HG03025 (cell line): Measurements from ENCODE around the gene MYRF.

Experiments
- ATAC-seq: cut with Tn5 transposase; IDR thresholded peaks from one replicate; pipeline ENCODE4 v1.9.1; 2021; ENCODE audit warnings: mild to moderate bottlenecking, moderate library complexity; ENCODE audit not compliant: unreplicated experiment, low FRiP score

MYRF gene

GRCh38 chr11:61792310-61793082 is 40.1 kb downstream of the MYRF start, which contains the start of the genes FEN1 and TMEM258:
Gene FEN1 (plus strand): TSS chr11:61792911. CDS start chr11:61795362, 2,451 bp downstream.
Gene TMEM258 (minus strand): TSS chr11:61792599. CDS start chr11:61792558, 41 bp downstream.
- peak; percentile 75 for ATAC-seq

DNA sequence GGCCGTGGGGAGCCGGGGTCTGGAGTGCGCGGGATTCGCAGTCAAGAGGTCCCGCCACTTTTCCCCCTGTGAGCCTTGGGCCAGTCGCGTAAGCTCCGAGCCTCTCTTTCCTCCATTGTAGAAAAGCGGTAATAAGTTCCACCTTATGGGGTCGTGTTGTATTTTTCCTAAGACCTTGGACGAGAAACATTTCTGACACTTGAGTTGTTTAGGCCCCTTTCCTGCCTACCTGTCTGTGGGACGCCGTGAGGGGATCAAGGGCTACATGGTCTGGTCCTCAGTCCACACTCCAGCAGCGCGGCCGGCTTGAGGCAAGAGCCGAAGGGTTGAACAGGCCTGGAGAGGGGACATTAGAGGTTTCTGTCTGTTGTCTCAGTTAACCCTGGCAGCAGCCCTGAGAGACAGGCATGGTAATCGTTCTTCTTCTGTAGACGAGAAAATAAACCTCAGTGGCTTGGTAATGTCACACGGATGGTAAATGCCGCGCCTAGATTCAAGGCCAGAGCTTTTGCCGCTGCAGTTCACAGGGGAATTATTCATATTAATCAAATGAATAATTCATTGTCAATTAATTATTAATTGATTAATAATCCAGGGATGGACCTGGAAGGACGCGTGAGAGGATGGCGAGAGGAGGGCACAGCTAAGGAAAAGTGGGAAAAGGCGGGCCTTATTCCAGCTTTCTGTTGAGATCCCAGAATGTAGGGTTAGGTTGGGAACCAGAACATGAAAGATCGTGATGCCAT is 40.8 kb downstream of the MYRF start:
- ATAC-seq = no peak

GRCh38 chr11:61793829-61794204 is 41.4 kb downstream of the MYRF start:
- no peak for ATAC-seq

DNA sequence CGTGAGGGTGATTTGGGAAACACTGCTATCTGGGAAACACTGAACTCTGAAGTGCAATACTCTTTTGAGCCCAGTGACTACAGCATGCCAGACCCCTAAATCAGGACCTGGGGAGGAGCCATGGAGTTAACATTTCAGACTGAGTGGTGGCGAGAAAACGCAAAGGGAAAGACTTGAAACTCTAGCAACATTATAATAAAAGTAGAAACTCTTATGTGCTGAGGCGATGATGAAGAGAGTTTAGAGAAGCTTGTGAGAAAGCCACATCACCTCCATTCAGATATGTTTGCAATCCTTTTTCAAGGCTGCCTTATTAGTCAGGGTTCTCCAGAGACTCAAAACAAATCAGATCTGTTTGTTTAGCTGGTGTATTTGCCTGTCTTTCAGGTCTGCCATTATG is 42.1 kb downstream of the MYRF start:
- no peak for ATAC-seq

GRCh38 chr11:61795459-61795858 is 43.0 kb downstream of the MYRF start:
- ATAC-seq = no peak

- ATAC-seq = no peak
Observed at GRCh38 chr11:61795876-61796526, 43.6 kb downstream of the MYRF start.

- ATAC-seq = no peak
Observed at GRCh38 chr11:61797263-61797944, 45.0 kb downstream of the MYRF start.

- ATAC-seq = no peak
Observed at GRCh38 chr11:61799665-61800284, 47.3 kb downstream of the MYRF start.

GRCh38 chr11:61800331-61801281 is 48.2 kb downstream of the MYRF start:
- no peak for ATAC-seq

DNA sequence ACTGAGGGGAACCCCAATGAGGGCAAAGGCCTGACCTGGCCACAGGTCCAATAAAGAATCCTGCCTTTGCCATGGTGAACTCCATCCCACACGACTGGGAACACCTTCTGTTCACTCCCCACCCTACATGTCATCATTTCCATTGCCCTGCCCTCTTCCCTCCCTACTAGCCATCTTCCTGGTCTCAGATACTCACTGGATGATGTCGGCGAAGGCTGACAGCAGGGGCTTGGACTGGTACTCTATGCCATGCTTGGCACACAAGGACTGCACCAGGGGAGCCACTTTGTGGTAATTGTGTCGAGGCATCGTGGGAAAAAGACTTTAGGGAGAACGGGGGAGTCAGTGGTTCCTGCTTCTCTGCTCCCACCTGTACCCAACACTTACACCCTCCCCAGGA is 50.2 kb downstream of the MYRF start:
- ATAC-seq = no peak

GRCh38 chr11:61803889-61804647 is 51.6 kb downstream of the MYRF start:
- ATAC-seq = no peak

DNA sequence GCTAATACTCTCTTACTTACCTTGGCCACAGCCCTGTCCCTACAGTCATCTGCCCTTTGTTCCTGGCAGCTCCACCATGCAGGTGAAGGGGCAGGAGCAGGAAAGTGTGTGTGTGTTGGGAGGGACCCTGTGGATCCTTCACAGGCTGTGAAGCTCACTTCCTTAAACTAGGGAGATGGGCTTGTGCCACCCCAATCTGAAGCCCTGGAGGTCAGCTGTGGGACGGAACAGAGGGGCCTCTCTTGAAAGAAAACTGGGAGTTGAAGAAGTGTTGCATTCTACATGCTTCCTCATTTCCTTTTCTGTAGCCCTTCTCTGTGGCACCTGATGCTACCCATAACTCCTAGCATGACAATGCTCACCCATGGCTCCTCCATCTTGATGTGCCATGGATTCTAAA is 52.7 kb downstream of the MYRF start:
- no peak for ATAC-seq

GRCh38 chr11:61806785-61807184 is 54.3 kb downstream of the MYRF start:
- ATAC-seq = no peak

GRCh38 chr11:61810671-61811175 is 58.3 kb downstream of the MYRF start:
- no peak for ATAC-seq

DNA sequence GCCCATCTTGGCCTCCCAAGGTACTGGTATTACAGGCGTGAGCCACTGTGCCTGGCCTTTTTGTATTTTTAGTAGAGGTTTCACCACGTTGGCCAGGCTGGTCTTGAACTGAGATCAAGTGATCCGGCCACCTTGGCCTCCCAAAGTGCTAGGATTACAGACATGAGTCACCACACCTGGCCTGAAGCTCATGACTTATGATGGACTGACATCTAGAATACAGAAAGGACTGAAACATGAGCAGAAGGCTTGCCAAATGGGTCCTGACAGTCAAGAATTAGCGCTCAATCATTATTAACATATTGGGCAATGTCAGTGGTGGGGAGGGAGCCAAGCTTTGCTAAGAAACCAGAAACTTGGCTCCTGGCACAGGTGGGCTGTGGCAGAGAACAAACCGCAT is 59.4 kb downstream of the MYRF start:
- ATAC-seq = no peak

DNA sequence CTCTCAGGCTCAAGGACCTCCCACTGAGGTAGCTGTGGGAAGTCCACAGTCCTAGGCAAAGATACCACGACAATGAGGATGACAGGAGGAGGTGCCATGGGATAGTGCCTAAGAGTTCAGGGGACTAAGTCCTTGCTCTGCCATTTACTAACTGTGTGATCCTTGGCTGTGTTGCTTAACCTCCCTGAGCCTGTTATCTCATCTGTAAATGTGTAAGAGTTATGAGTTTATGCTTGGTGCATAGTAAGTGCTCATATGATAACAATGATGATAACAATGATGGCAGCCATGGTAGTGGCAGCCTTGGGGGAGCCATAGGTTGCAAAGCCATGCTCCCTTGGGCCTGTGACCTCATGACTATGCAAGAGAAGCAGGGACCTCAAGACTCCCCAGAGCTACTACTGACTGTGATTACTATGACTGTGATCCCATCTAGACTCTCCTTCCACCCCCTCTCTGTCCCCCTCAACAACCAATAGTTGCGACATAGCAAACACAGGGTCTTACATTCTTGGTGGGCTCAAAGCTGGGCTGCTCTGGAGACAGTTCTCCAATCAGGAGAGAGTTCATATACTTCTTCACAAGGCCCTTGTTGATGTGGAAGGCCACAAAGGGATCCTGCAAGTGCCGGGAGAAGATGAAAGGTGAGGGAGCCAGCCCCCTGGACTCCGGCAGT is 60.4 kb downstream of the MYRF start:
- ATAC-seq = no peak

GRCh38 chr11:61814247-61814957 is 62.0 kb downstream of the MYRF start:
- no peak for ATAC-seq
